Mesenteric fat pad (tissue), 1 donor: ENCODE measurements around the gene REV3L. TPM values are rescaled to one million over a fixed set of nuclear protein-coding genes. Genes with fewer than 3 reads are reported as not detected.

Experiments
- DNase-seq: peaks from one replicate; pipeline ENCODE4 v3.0.0-alpha.2; 2020; ENCODE audit warnings: low spot score
- total RNA-seq: library from RNA; stranded (reverse); fragmentation: NEBNext Ultra II Directional; extraction: Animal tissue kit (Norgen Biotek cat#: 25700); gene quantifications from one replicate; pipeline ENCODE4 v1.2.1, GENCODE V29; 2021
- donor health status: DM: yes; HTN: yes; CAD: no.

Gene REV3L
- total RNA-seq, 1 donor from 2014 or later: 63.7 TPM

DNA sequence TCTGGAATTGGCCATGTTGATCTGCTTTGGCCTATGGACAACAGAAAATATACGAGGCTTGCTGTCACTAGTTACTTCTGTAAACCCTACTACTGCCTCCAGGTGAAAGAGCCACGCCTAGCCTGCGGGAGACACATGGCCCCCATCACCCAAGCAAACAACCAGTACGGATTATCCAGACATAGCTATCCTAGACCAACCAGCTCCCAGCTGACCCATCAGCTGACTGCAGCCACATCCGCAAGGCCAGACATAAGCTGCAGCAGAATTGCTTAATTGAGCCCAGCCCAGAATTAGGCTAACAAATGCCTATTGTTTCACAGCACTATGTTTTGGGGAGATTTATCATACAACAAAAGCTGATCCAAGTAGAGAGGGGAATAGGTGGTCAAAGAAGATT, 13.5 kb downstream of the REV3L start:
- no peak for DNase-seq

DNA sequence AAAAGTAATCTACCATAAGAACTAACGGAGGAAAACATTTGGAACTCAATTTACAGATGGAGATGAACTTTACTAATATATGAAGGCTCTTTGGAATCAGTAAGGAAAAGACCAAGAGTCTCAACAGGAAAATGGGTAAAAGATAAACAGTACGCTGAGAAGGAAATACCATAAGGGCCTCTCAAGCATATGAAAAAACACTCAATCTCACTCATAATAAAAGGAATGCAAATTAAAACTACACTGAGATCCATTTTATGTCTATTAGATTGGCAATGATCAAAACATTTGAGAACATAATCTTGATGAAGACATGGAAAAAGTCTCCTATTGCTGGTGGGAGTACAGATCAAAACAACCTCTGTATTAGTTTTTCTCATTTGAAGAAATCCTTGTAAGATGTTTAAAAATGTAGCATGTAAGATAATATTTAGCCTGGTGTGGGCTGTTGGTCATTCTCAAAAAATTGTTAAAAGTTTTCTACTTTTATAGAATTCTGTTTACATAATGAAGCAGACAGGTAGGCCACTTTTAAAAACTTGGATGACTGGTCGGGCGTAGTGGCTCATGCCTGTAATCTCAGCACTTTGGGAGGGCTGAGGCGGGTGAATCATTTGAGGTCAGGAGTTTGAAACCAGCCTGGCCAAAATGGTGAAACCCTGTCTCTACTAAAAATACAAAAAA, 14.5 kb downstream of the REV3L start:
- no peak for DNase-seq

DNA sequence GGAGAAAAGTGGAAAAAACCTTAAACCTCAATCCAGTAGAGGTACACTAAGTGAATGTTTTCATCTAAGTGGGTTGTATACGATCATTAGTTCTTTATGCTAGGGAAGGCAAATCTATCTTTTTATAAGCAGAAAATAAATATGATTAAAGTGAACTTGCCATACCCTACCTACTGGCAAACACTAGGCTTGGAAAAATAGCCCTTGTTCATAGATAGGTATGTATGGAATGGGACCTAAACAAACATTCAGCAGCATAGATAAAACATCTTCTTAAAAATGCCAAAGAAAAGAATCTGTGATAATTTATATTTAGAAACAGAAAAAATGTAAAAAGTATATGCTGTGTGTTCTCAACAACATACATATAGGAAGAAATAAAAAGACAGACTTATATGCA, 18.8 kb downstream of the REV3L start:
- no peak for DNase-seq

DNA sequence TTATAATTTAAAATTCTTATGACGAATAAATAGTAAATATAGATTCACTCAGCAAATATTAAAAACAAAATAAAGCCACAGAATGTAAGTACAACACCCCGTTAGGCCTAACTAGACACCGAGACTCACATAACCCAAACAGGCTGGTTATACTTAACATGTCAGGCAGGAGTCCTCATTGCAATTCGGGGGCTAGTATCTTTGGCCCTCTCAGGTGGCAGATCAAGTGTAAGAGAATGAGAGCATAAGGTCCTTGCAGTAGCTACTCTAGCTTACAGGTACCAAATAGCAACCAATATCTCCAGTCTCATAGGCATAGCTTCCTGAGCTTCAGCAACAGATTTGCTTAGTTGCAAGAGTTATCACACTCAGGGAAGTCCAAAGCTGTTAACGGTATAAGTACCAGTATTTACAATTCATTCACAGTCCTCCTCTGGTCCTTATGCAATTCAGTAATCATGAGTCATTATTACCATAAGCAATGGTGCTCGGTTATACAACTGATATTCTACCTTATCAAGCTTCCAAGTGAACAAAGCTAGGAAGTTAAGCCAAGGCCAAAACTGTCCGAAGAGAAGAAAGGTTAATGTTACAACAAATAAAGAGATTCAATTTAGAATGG, 20.1 kb downstream of the REV3L start:
- no peak for DNase-seq

DNA sequence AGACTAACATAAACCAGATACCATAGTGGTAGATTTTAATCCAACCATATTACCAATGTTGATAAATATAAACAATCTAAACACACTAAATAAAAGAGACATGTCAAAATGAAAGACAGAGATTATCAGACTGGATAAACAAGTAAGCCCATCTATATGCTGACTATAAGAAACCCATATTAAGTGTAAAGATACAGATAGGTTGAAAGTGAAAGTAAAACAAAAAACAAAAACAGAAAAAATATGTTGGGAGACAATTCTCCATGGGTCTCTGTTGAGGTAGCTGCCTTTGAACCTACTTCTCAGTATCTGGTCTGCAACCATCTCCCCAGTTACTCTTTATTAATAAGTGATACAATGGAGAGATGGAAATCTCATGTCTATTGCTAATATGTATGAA, 21.2 kb downstream of the REV3L start:
- no peak for DNase-seq

DNA sequence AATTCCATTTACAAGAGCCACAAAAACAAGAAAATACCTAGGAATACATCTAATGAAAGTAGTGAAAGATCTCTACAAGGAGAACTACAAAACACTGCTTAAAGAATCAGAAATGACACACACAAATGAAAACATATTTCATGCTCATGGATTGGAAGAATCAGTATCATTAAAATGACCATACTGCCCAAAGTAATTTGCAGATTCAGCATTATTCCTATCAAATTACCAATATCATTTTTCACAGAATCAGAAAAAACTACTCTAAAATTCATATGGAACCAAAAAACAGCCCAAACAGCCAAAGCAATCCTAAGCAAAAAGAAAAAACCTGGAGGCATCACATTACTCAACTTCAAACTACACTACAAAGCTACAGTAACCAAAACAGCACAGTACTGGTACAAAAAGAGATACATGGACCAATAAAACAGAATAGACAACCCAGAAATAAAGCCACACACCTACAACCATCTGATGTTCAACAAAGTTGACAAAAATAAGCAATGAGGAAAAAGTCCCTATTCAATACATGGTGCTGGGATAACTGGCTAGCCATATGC, 24.3 kb downstream of the REV3L start:
- no peak for DNase-seq

DNA sequence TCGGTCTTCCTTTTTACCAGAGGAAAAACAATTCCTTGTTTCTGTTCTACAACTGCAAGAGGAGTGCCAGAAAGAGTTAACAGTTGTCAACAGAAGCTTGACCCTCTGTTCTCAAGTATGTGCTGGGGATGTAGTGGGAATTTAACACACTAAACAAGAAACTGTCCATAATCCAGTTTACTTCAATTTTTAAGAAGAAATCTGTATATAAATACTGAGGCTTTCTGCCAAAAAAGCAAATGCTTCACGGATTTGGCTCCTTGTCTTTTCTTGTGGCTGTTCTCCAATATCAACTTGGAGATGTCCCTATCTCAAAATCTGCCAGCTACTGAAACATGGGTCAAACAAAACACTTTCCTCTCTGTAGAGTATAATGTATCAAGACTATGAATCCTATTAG, 26.8 kb downstream of the REV3L start:
- DNase-seq: no peak

DNA sequence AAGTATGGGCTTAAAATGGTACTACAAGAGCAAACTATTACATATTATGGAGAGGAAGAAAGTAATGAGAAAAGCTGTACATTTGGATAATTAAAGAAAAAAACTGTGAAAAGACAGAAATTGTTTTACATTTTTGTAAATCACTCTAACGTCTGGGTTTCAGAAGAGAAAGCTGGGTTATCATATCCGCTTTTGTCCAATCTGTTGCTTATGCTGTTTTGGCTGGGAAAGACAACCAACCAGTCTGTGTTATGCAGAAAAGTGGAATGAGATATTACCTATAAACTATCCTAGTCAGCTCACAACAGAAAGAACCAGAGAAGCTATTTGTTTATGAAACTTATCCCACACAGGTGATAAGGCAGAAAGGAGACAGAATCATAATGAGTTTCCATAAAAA, 32.4 kb downstream of the REV3L start:
- no peak for DNase-seq

DNA sequence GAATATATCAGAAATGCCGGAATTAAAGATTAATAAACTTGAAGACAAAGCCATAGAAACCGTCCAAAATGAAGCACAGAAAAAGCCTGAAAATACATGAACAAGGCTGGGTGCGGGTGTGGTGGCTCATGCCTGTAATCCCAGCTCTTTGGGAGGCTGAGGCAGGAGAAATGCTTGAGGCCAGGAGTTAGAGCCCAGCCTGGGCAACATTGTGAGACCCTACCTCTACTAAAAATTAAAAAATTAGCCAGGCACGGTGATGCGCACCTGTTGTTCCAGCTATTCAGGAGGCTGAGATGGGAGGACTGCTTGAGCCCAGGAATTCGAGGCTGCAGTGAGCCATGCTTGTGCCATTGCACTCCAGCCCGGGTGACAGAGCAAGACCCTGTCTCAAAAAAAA, 32.9 kb downstream of the REV3L start:
- DNase-seq: no peak

DNA sequence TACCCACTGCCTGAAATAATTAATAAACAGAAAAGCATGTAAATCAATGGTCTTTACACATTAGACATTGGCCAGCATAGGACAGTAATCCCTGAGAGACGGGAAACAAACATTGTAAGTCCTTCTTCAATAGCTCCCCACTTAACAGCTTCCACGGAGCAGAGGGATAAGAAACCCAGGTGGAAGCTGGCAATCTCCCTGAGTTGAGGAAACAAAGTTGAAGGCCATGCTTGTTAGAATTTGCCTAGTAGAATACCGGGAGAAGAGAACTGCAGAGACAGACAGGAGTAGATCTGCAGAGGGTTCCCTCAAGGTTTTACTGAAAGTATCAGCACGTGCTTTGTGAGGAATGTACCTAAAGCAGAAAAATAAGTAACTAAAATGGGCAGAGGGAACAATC, 33.9 kb downstream of the REV3L start:
- no peak for DNase-seq

DNA sequence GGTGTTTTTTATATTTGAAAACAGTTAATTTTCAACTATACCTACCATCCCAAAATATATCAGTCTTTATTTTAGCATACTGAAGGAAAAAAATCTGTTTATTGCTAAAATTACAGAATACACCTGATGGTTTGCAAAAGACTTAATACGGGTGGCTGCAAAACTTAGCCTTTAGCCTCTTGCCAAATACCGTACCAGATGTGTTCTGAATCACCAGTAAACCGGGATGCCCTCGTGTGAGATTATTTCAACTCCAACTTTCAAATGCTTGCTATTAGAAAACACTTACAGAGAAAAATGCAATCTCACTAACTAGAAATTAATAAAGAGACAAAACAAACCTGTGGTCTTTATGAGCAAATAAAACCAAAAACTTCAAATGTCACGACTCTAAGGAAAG, 36.0 kb downstream of the REV3L start:
- DNase-seq: no peak

DNA sequence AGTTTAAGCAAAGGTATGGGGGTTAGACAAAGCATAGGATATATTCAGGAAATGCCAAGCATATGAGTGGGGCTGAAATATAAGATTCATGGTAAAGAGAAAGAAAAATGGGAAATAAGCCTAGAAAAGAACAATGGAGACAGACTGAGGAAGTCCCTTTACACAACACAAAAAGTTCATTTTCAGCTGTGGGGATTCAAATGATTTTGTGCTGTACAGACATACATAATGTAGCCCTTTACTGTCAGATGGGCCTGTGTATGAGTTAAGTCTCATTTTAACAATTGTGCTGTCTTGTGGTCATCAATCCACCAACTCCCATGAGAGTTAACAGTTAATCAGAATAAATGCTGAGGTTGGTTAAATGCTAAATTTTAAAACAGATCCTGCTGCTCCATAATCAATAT, 37.2 kb downstream of the REV3L start:
- DNase-seq: no peak

DNA sequence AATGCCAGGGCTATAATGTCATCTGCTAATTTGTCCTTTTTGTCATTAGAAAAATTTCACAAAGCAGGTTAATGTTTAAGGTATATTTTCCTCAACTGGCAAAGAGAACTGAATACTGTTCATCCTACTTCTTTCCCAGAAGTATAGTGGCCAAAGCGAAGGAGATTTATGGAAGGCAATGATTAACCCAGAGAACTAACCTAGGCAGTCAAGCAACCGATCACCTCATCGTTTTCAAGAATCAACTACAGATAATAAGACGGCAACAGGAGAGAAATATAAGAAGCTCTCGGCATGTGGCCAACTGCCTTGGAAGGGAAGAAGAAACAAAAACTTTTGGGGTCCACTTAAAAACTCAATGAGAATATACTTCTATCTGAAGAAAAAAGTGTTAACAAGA, 38.2 kb downstream of the REV3L start:
- no peak for DNase-seq

DNA sequence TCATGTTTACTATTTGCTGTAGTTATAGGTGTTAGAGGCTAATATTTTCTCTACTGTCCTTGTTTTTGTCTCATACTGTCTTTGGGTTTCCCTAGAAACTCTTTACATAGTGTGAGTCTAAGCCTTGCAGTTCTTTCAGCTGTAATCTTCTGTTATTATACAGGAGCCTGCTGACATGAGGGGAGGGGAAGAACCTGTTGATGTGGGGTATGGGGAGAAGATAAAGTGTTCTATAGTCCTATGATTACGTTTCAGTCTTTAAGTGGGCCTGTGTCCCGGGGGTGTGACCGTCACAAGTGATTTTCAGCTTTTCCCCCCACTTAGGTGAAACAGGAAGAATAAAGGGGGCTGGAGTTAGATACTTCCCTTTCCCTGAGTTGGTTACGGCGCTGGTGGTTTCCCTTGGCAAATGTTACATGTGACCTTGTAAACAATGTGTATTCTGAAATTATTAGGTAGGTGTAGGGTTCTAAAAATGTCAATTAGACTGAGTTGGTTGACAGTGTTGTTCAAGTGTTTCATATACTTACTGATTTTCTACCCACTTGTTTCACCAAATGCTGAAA, 41.3 kb downstream of the REV3L start:
- DNase-seq: no peak

DNA sequence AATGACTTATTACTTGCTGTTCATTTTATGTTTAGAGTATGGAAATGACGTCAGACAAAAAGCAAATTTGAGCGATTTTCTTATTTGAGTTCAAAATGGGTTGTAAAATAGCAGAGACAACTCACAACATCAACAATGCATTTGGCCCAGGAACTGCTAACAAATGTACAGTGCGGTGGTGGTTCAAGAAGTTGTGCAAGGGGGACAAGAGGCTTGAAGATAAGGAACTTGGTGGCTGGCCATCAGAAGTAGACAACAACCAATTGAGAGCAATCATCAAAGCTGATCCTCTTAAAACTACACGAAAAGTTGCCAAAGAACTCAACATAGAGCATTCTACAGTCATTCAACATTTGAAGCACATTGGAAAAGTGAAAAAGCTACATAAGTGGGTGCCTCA, 43.8 kb downstream of the REV3L start:
- no peak for DNase-seq

DNA sequence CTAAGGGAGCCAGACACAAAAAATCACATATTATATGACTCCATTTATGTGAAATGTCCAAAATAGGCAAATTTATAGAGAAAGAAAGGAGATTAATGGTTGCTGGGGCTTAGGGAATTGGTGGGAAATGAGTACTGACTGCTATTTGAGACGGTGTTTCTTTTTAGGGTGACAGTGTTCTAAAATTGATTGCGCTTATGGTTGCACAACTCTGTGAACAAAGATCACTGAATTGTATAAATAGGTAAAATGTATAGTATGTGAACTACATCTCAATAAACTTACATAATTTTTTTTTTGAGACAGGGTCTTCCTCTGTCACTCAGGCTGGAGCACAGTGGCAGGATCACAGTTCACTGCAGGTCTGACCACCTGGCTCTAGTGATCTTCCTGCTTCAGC, 45.4 kb downstream of the REV3L start:
- DNase-seq: no peak

DNA sequence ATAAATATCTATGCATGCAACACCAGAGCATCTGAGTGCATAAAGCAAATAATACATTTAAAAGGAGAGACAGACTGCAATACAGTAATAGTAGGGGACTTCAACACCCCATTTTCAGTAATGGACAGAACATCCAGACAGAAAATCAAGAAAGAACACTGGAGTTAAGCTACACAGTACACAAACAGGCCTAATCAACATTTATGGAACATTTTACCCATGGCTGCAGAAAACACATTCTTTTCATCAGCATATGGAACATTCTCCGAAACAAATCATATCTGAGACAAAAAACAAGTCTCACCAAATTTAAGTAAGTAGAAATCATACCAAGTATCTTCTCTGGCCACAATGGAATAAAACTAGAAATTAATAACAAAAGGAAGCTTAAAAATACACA, 50.5 kb downstream of the REV3L start:
- no peak for DNase-seq

DNA sequence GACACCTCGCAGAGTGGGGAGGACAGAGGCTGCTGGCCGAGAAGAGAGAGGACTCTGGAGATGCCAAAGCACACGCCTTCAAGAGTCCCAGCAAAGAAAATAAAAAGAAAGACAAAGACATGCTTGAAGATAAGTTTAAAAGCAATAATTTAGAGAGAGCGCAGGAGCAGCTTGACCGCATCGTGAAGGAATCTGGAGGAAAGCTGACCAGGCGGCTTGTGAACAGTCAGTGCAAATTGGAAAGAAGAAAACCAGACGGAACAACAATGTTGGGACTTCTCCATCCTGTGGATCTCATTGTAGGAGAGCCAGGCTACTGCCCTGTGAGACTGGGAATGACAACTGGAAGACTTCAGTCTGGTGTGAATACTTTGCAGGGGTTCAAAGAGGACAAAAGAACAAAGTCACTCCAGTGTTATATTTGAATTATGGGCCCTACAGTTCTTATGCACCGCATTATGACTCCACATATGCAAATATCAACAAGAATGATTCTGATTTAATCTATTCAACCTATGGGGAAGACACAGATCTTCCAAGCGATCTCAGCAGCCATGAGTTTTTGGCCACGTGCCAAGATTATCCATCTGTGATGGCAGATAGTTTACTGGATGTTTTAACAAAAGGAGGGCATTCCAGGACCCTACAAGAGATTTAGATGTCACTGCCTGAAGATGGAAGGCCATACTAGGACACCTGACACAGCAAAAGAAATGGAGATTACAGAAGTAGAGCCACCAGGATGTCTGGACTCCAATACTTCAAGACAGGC, 52.2 kb downstream of the REV3L start:
- DNase-seq: no peak

DNA sequence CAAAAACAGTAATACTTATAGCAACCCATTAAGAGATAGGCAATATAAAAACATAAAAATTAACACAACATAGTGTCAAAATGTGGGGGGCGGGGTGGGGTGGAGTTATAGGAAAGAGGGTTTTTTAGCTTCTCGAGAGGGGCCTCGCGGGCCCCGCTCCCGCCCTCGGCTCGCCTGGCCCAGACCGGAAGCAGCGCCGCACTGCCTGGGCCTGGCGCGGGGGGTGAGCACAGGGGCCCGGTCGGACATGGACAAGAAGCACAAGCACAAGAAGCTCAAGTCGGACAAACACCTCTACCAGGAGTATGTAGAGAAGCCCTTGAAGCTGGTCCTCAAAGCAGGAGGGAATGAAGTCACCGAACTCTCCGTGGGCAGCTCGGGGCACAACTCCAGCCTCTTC, 53.4 kb downstream of the REV3L start:
- no peak for DNase-seq

DNA sequence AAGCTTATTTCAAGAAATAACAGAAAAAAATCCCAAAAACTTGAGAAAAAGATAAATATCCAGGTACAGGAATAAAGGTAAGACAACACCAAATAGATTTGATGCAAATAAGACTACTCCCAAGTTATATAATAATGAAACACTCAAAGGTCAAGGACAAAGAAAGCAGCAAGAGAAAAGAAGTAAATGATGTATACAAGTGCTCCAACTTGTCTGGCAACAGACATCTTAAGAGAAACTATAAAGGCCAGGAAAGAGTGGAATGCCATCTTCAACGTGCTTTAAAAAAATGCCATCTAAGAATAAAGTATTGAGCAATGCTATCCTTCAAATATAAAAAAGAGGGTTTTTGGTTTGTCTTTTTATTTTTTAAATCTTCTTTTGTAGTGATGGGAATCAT, 54.2 kb downstream of the REV3L start:
- DNase-seq: no peak

DNA sequence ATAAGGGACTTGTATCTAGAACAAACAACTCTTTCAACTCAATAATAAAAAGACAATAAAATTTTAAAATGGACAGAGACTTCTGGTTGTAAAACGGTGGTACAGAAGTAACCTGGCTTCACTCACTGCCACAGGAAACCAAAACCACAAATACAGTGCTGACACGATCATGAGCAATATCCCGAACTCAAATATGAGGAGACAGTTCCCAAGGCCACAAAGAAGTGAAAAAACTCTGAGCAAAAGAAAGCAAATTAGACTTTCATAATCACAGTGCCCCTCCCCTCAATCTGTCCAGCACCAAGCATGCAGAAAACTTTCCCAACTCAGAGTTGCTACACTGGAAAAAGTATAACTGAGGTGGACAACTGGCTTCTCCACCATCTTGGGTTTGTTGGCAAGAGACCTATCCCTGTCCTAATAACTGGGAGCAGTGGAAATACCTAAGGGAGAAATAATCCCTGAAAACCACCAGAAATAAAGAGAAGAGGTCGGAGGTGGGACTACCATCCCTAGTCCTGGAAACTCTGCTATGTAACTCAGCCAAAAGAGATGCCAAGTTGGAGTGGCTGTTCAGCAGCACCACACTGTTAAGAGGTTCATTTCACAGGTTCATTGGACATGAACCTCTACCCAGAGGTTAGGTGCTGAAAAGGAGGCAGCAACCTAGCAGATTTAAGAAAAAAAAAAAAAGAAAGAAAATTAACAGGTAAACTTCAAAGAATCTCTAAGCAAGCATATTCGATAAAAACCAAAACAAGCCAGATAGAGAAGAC, 55.5 kb downstream of the REV3L start:
- DNase-seq: no peak
